Inflammatory macrophage (primary cell): ENCODE results near the gene OSBPL3.

Experiments
- DNase-seq, 2 donors: peaks; one replicate each; pipeline ENCODE4 v3.0.0-alpha.2; 2020 to 2022

The OSBPL3 gene

GRCh38 chr7:24978843-24979469 is 1.0 kb downstream of the OSBPL3 start:
- DNase-seq: no peak

GRCh38 chr7:24975644-24976260 is 4.2 kb downstream of the OSBPL3 start:
- no peak for DNase-seq

GRCh38 chr7:24975172-24975571 is 4.8 kb downstream of the OSBPL3 start:
- no peak for DNase-seq

- no peak for DNase-seq
These were observed 5.7 kb downstream of the OSBPL3 start for GRCh38 chr7:24974026-24974832.

GRCh38 chr7:24972991-24973390 is 7.0 kb downstream of the OSBPL3 start:
- DNase-seq: no peak

GRCh38 chr7:24972166-24972477 is 7.9 kb downstream of the OSBPL3 start:
- no peak for DNase-seq

GRCh38 chr7:24971333-24972165 is 8.4 kb downstream of the OSBPL3 start:
- peak; percentile 41 to 60 for DNase-seq

GRCh38 chr7:24970676-24971075 is 9.3 kb downstream of the OSBPL3 start:
- DNase-seq: no peak

GRCh38 chr7:24968165-24968564 is 11.8 kb downstream of the OSBPL3 start:
- peak; percentile 44 to 78 for DNase-seq

GRCh38 chr7:24967696-24968095 is 12.3 kb downstream of the OSBPL3 start:
- DNase-seq: no peak

GRCh38 chr7:24966802-24967201 is 13.2 kb downstream of the OSBPL3 start:
- no peak for DNase-seq

GRCh38 chr7:24965831-24966708 is 13.9 kb downstream of the OSBPL3 start:
- peak; percentile 51 to 55 for DNase-seq

- DNase-seq: no peak
These were observed 15.8 kb downstream of the OSBPL3 start for GRCh38 chr7:24964191-24964590.

- DNase-seq: peak; percentile 94
These were observed 16.8 kb downstream of the OSBPL3 start for GRCh38 chr7:24963218-24963617.

- DNase-seq: no peak
These were observed 17.5 kb downstream of the OSBPL3 start for GRCh38 chr7:24962418-24962962.

- no peak for DNase-seq
These were observed 20.1 kb downstream of the OSBPL3 start for GRCh38 chr7:24959735-24960485.

GRCh38 chr7:24958399-24958798 is 21.6 kb downstream of the OSBPL3 start:
- DNase-seq: no peak

GRCh38 chr7:24956021-24956420 is 24.0 kb downstream of the OSBPL3 start:
- DNase-seq: no peak

- DNase-seq: no peak
These were observed 24.7 kb downstream of the OSBPL3 start for GRCh38 chr7:24955313-24955712.

- no peak for DNase-seq
These were observed 27.5 kb downstream of the OSBPL3 start for GRCh38 chr7:24952464-24952863.

GRCh38 chr7:24951441-24951980 is 28.5 kb downstream of the OSBPL3 start:
- peak; percentile 42 to 54 for DNase-seq
